ENCODE data around the gene COL6A1.

COL6A1 gene

GRCh38 chr21:46050668-46051378 is 69.3 kb downstream of the COL6A1 start:
- DNase-seq: no peak

- no peak for DNase-seq
These were observed 69.8 kb downstream of the COL6A1 start for GRCh38 chr21:46051379-46051770.

- no peak for DNase-seq
These were observed 70.5 kb downstream of the COL6A1 start for GRCh38 chr21:46051821-46052675.

GRCh38 chr21:46052703-46053651 is 71.4 kb downstream of the COL6A1 start:
- peak; percentile 72 for DNase-seq

- DNase-seq: no peak
These were observed 72.5 kb downstream of the COL6A1 start for GRCh38 chr21:46054031-46054430.

- DNase-seq: no peak
These were observed 72.9 kb downstream of the COL6A1 start for GRCh38 chr21:46054451-46054881.

Data from activated CD4-positive, alpha-beta T cell treated with anti-CD3 and anti-CD28 coated beads for 48 hours (primary cell).